ENCODE results near the gene KLRK1. TPM values are rescaled to one million over a fixed set of nuclear protein-coding genes. Genes with fewer than 3 reads are reported as not detected.

The KLRK1 gene
- polyA plus RNA-seq, 1 of the 3 experiments (the other 2 are of a cell fraction): not detected

DNA sequence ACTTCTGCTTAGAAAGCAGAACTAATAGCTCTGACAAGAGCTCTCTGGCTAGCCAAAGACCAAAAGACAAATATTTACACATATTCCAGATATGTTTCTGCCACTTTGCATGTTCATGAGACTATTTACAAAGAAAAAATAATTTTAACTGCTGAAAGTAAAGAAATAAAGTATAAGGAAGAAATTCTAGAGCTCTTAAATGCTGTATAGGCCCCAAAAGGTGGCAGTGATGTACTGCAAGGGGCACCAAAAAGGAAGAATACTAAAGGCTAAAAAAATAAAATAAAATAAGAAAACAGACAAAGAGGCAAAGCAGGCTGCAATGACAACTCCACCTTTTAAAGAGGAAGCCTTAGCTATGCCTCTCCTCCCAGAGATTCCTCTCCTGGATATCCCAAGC is 23.0 kb downstream of the KLRK1 start:
- POLR2A ChIA-PET: no interaction called here
- no peak overlapping the region for H2AFZ ChIP-seq (ENCODE audit: low read depth)
- no peaks in the 10 kb centered on the region for H3K36me3 ChIP-seq (replicated peaks in 1 of 2; ENCODE audit: control insufficient read depth in 1 of 2, insufficient read depth in 2 of 2, low read length in 1 of 2)
- no peaks in the 10 kb centered on the region for H3K79me2 ChIP-seq (ENCODE audit: insufficient read depth)
- H3F3A ChIP-seq (replicated peaks; ENCODE audit: insufficient read depth): no peaks in the 10 kb centered on the region
- TF ChIP-seq EP300 (IDR thresholded peaks at IDR 0.05; ENCODE audit: borderline replicate concordance in 1 of 2, low read depth in 1 of 2, low read length in 1 of 2) (no peak), TCF12 (IDR thresholded peaks at IDR 0.05) (no peak), NFIC (IDR thresholded peaks at IDR 0.05; ENCODE audit: borderline replicate concordance) (no peak), RXRA (IDR thresholded peaks at IDR 0.05; ENCODE audit: borderline replicate concordance, low read depth) (no peak), POLR2AphosphoS5 (IDR thresholded peaks at IDR 0.05; ENCODE audit: low read depth, low read length) (no peak), GABPA (IDR thresholded peaks at IDR 0.05; ENCODE audit: low read depth) (no peak), MXI1 (IDR thresholded peaks at IDR 0.05; ENCODE audit: low read depth, low read length) (no peak)
- TF ChIP-seq, protein P1, sequence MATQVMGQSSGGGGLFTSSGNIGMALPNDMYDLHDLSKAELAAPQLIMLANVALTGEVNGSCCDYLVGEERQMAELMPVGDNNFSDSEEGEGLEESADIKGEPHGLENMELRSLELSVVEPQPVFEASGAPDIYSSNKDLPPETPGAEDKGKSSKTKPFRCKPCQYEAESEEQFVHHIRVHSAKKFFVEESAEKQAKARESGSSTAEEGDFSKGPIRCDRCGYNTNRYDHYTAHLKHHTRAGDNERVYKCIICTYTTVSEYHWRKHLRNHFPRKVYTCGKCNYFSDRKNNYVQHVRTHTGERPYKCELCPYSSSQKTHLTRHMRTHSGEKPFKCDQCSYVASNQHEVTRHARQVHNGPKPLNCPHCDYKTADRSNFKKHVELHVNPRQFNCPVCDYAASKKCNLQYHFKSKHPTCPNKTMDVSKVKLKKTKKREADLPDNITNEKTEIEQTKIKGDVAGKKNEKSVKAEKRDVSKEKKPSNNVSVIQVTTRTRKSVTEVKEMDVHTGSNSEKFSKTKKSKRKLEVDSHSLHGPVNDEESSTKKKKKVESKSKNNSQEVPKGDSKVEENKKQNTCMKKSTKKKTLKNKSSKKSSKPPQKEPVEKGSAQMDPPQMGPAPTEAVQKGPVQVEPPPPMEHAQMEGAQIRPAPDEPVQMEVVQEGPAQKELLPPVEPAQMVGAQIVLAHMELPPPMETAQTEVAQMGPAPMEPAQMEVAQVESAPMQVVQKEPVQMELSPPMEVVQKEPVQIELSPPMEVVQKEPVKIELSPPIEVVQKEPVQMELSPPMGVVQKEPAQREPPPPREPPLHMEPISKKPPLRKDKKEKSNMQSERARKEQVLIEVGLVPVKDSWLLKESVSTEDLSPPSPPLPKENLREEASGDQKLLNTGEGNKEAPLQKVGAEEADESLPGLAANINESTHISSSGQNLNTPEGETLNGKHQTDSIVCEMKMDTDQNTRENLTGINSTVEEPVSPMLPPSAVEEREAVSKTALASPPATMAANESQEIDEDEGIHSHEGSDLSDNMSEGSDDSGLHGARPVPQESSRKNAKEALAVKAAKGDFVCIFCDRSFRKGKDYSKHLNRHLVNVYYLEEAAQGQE (IDR thresholded peaks at IDR 0.05; ENCODE audit: low read depth, low read length): no peak
- H3K9me2 ChIP-seq: no peaks in the 10 kb centered on the region
- no peak overlapping the region for H3K9ac ChIP-seq
- CTCF ChIA-PET: no interaction called here
- peaks cover 0 to 9% of the 10 kb centered on the region in 2 experiments; a peak in 1 of 4 replicates for H3K4me1 ChIP-seq (ENCODE audit: control insufficient read depth in 1 of 2, insufficient read depth in 2 of 2, low read depth in 1 of 2, low read length in 1 of 2)
- peaks cover 4% of the 10 kb centered on the region; the same call in 1 of the 2 replicates for H3K27me3 ChIP-seq (ENCODE audit: insufficient read depth)
- H3K27ac ChIP-seq (ENCODE audit: low read depth in 2 of 2, low read length in 1 of 2): no peak overlapping the region
- H4K20me1 ChIP-seq (ENCODE audit: insufficient read depth): no peaks in the 10 kb centered on the region
- no peak for DNase-seq
- H3K4me2 ChIP-seq: no peak overlapping the region
- H3K9me3 ChIP-seq: no peaks in the 10 kb centered on the region
- no peak overlapping the region for H3K4me3 ChIP-seq (ENCODE audit: low read depth in 2 of 2, low read length in 1 of 2)

GRCh38 chr12:10365696-10366405 is 24.0 kb downstream of the KLRK1 start:
- Histone ChIP-seq H3K4me2 (peak overlapping the region; percentile 78), H3K9ac (no peak overlapping the region), H2AFZ (ENCODE audit: low read depth) (peak overlapping the region; percentile 96), H4K20me1 (ENCODE audit: insufficient read depth) (no peaks in the 10 kb centered on the region), H3F3A (replicated peaks; ENCODE audit: insufficient read depth) (no peaks in the 10 kb centered on the region), H3K4me3 (ENCODE audit: low read depth in 2 of 2, low read length in 1 of 2) (no peak overlapping the region), H3K4me1 (ENCODE audit: control insufficient read depth in 1 of 2, insufficient read depth in 2 of 2, low read depth in 1 of 2, low read length in 1 of 2) (peaks cover 0 to 9% of the 10 kb centered on the region in 2 experiments; a peak in 1 of 4 replicates), H3K27me3 (ENCODE audit: insufficient read depth) (peaks cover 1% of the 10 kb centered on the region; the same call in 1 of the 2 replicates), H3K27ac (ENCODE audit: low read depth in 2 of 2, low read length in 1 of 2) (no peak overlapping the region), H3K9me3 (no peaks in the 10 kb centered on the region), H3K79me2 (ENCODE audit: insufficient read depth) (no peaks in the 10 kb centered on the region), H3K9me2 (no peaks in the 10 kb centered on the region), H3K36me3 (replicated peaks in 1 of 2; ENCODE audit: control insufficient read depth in 1 of 2, insufficient read depth in 2 of 2, low read length in 1 of 2) (no peaks in the 10 kb centered on the region)
- POLR2A ChIA-PET: no interaction called here
- 72% methylated on average over 6 of the region's 6 CpGs for WGBS (ENCODE audit: low lambda C conversion rate)
- DNase-seq: no peak
- CTCF ChIA-PET: no interaction called here
- TF ChIP-seq SMC3 (IDR thresholded peaks at IDR 0.05; ENCODE audit: low read depth, low read length) (no peak), YY1 (IDR thresholded peaks at IDR 0.05; ENCODE audit: low read depth) (no peak), FOXJ3 (CRISPR knock-in tag; IDR thresholded peaks at IDR 0.05) (no peak), RCOR1 (IDR thresholded peaks at IDR 0.05; ENCODE audit: low read length) (no peak), SIN3A (IDR thresholded peaks at IDR 0.05; ENCODE audit: borderline replicate concordance, low read depth, low read length) (no peak), TEAD4 (IDR thresholded peaks at IDR 0.05; ENCODE audit: borderline replicate concordance, insufficient read depth) (no peak), JUND (IDR thresholded peaks at IDR 0.05) (no peak), RAD21 (IDR thresholded peaks at IDR 0.05; ENCODE audit: low read length) (no peak), RXRA (IDR thresholded peaks at IDR 0.05; ENCODE audit: borderline replicate concordance, low read depth) (no peak), FOXM1 (IDR thresholded peaks at IDR 0.05; ENCODE audit: low read depth) (no peak), NRF1 (IDR thresholded peaks at IDR 0.05; ENCODE audit: low read depth, low read length) (no peak), GATA2 (CRISPR knock-in tag; IDR thresholded peaks at IDR 0.05) (no peak), MAX (IDR thresholded peaks at IDR 0.05; ENCODE audit: low read depth) (no peak), RFX5 (IDR thresholded peaks at IDR 0.05; ENCODE audit: low read length) (no peak), CHD2 (IDR thresholded peaks at IDR 0.05; ENCODE audit: low read length, partially characterized antibody) (no peak), EP300 (IDR thresholded peaks at IDR 0.05; ENCODE audit: borderline replicate concordance in 1 of 2, low read depth in 1 of 2, low read length in 1 of 2) (no peak)
- TF ChIP-seq, protein P2, sequence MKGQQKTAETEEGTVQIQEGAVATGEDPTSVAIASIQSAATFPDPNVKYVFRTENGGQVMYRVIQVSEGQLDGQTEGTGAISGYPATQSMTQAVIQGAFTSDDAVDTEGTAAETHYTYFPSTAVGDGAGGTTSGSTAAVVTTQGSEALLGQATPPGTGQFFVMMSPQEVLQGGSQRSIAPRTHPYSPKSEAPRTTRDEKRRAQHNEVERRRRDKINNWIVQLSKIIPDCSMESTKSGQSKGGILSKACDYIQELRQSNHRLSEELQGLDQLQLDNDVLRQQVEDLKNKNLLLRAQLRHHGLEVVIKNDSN (IDR thresholded peaks at IDR 0.05; ENCODE audit: borderline replicate concordance, low read depth): no peak
- TF ChIP-seq, protein P3, sequence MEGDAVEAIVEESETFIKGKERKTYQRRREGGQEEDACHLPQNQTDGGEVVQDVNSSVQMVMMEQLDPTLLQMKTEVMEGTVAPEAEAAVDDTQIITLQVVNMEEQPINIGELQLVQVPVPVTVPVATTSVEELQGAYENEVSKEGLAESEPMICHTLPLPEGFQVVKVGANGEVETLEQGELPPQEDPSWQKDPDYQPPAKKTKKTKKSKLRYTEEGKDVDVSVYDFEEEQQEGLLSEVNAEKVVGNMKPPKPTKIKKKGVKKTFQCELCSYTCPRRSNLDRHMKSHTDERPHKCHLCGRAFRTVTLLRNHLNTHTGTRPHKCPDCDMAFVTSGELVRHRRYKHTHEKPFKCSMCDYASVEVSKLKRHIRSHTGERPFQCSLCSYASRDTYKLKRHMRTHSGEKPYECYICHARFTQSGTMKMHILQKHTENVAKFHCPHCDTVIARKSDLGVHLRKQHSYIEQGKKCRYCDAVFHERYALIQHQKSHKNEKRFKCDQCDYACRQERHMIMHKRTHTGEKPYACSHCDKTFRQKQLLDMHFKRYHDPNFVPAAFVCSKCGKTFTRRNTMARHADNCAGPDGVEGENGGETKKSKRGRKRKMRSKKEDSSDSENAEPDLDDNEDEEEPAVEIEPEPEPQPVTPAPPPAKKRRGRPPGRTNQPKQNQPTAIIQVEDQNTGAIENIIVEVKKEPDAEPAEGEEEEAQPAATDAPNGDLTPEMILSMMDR (IDR thresholded peaks at IDR 0.05): no peak; the same call in 1 of the 2 replicates

All from SK-N-SH (cell line).